Esophagus muscularis mucosa (tissue), 4 donors: ENCODE results near the gene SBK1.

ENCODE experiments used
- EP300 ChIP-seq: sonication (generic); formaldehyde crosslinking; IDR thresholded peaks from one replicate; pipeline ENCODE4 v1.6.1; 2017; ENCODE audit warnings: antibody characterized with exemption
- POLR2A ChIP-seq: fragments of 450-650 bp; IDR thresholded peaks from one replicate; pipeline ENCODE4 v1.6.1; 2017; ENCODE audit warnings: antibody characterized with exemption, moderate library complexity, mild to moderate bottlenecking, low read depth
- TF ChIP-seq, protein P1 (sequence below), 3 experiments: fragments of 200-600 bp in 2 of 3; fragments of 450-650 bp in 1 of 3; sonication (generic) in 2 of 3; IDR thresholded peaks; one replicate each; pipeline ENCODE4 v1.5.1; 2017 to 2019; ENCODE audit warnings: antibody characterized with exemption in 3 of 3, mild to moderate bottlenecking in 2 of 3, moderate library complexity in 1 of 3

DNA sequence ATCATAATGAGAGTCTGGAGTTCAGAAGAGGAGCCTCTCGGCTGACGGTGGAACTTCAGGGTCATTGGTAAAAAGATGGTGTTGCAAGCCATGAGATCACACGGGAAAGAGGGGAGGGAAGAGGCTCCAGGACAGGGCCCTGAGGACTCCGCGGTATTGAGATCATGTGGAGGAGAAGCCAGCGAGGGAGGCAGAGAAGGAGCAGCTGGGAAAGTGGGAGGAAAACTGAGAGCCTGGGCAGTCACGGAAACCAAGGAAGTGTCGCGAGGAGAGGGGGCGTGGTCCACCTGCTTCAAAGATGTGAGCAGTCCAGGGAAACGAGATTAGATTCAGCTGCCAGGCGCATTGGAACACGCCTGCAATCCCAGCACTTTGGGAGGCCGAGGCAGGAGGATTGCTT is 27.7 kb upstream of the SBK1 start:
- TF ChIP-seq, protein P1, sequence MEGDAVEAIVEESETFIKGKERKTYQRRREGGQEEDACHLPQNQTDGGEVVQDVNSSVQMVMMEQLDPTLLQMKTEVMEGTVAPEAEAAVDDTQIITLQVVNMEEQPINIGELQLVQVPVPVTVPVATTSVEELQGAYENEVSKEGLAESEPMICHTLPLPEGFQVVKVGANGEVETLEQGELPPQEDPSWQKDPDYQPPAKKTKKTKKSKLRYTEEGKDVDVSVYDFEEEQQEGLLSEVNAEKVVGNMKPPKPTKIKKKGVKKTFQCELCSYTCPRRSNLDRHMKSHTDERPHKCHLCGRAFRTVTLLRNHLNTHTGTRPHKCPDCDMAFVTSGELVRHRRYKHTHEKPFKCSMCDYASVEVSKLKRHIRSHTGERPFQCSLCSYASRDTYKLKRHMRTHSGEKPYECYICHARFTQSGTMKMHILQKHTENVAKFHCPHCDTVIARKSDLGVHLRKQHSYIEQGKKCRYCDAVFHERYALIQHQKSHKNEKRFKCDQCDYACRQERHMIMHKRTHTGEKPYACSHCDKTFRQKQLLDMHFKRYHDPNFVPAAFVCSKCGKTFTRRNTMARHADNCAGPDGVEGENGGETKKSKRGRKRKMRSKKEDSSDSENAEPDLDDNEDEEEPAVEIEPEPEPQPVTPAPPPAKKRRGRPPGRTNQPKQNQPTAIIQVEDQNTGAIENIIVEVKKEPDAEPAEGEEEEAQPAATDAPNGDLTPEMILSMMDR (IDR thresholded peaks at IDR 0.05), result no peak
- TF ChIP-seq EP300 (no peak), POLR2A (no peak)
